Limb (tissue), 2 donors: ENCODE data around the gene WDR90.

ENCODE experiments used
- DNase-seq, 2 donors: peaks; one replicate each; pipeline ENCODE4 v3.0.0-alpha.2; 2016; ENCODE audit errors: extremely low spot score in 2 of 2

WDR90 gene

GRCh38 chr16:648781-649589, at the start of gene WDR90:
Gene WDR90 (plus strand): TSS chr16:649365. CDS start chr16:649417, 52 bp downstream.
- peak; percentile 93 to 94 for DNase-seq

GRCh38 chr16:600781-601180, 48.4 kb upstream of the WDR90 start:
- no peak for DNase-seq

- DNase-seq: no peak
Measured at GRCh38 chr16:603933-604332, 45.2 kb upstream of the WDR90 start.

- no peak for DNase-seq
Measured at GRCh38 chr16:606656-607307, 42.4 kb upstream of the WDR90 start.

- DNase-seq: no peak
Measured at GRCh38 chr16:608019-608418, 41.1 kb upstream of the WDR90 start.

GRCh38 chr16:609316-609715, 39.8 kb upstream of the WDR90 start:
- no peak for DNase-seq

GRCh38 chr16:609984-610383, 39.2 kb upstream of the WDR90 start:
- DNase-seq: no peak

GRCh38 chr16:610513-611381, 38.4 kb upstream of the WDR90 start:
- no peak for DNase-seq

- DNase-seq: no peak
Measured at GRCh38 chr16:615122-615521, 34.0 kb upstream of the WDR90 start.

GRCh38 chr16:616733-617586, 32.2 kb upstream of the WDR90 start:
- DNase-seq: no peak

- DNase-seq: no peak
Measured at GRCh38 chr16:617855-618254, 31.3 kb upstream of the WDR90 start.

GRCh38 chr16:619476-620100, 29.6 kb upstream of the WDR90 start:
- no peak for DNase-seq

GRCh38 chr16:620700-621525, 28.3 kb upstream of the WDR90 start:
- no peak for DNase-seq

GRCh38 chr16:621526-622105, 27.5 kb upstream of the WDR90 start:
- peak in 1 of 2 donors; percentile 32 for DNase-seq

- DNase-seq: no peak
Measured at GRCh38 chr16:622920-623280, 26.3 kb upstream of the WDR90 start.

- no peak for DNase-seq
Measured at GRCh38 chr16:624526-625070, 24.6 kb upstream of the WDR90 start.

GRCh38 chr16:625117-625976, 23.8 kb upstream of the WDR90 start:
- DNase-seq: no peak
